BJ (cell line): ENCODE data around the gene HIPK4. TPM values are rescaled to one million over a fixed set of nuclear protein-coding genes. Genes with fewer than 3 reads are reported as not detected.
A peak's percentile ranks its signal among the peaks of the same experiment; 100 is the strongest.

Experiments
- CTCF ChIA-PET: fragments of 350-600 bp; formaldehyde crosslinking; extraction: SDS; loops from one replicate; lab custom pipeline; 2021; ENCODE audit warnings: antibody characterized with exemption, inconsistent platforms; lab: Yijun Ruan, JAX
- POLR2A ChIA-PET: fragments of 300-600 bp; sonication (Branson Sonifier 250); formaldehyde crosslinking; extraction: SDS; loops from one replicate; lab custom pipeline; 2021; ENCODE audit warnings: antibody characterized with exemption; lab: Charles Lee
- DNase-seq: peaks from one replicate; pipeline ENCODE4 v3.0.0-alpha.2; 2011; ENCODE audit warnings: low read depth
- H3K27me3 ChIP-seq: 2 replicates; pipeline ENCODE4 v1.6.0; 2011; ENCODE audit warnings: low read length; ENCODE audit not compliant: control insufficient read depth, insufficient read depth
- H3K36me3 ChIP-seq: 2 replicates; pipeline ENCODE4 v1.5.1; 2011; ENCODE audit warnings: low read length; ENCODE audit not compliant: control insufficient read depth, insufficient read depth
- H3K4me3 ChIP-seq: 2 replicates; pipeline ENCODE4 v1.5.1; 2011; ENCODE audit warnings: low read depth, mild to moderate bottlenecking, control low read depth, low read length
- polyA plus RNA-seq: library from polyadenylated mRNA; depleted of rRNA; stranded (reverse); fragments of >200 nt; gene quantifications from 2 replicates; pipeline ENCODE4 v1.2.3, GENCODE V29; 2011
- TF ChIP-seq, protein P1 (sequence below): IDR thresholded peaks from 2 replicates; pipeline ENCODE4 v1.5.1; 2011; ENCODE audit warnings: low read depth, mild to moderate bottlenecking, control low read depth, inconsistent platforms, low read length, moderate library complexity; ENCODE audit not compliant: insufficient read depth

HIPK4 gene
- polyA plus RNA-seq, 1 experiment, result 0.21 TPM

DNA sequence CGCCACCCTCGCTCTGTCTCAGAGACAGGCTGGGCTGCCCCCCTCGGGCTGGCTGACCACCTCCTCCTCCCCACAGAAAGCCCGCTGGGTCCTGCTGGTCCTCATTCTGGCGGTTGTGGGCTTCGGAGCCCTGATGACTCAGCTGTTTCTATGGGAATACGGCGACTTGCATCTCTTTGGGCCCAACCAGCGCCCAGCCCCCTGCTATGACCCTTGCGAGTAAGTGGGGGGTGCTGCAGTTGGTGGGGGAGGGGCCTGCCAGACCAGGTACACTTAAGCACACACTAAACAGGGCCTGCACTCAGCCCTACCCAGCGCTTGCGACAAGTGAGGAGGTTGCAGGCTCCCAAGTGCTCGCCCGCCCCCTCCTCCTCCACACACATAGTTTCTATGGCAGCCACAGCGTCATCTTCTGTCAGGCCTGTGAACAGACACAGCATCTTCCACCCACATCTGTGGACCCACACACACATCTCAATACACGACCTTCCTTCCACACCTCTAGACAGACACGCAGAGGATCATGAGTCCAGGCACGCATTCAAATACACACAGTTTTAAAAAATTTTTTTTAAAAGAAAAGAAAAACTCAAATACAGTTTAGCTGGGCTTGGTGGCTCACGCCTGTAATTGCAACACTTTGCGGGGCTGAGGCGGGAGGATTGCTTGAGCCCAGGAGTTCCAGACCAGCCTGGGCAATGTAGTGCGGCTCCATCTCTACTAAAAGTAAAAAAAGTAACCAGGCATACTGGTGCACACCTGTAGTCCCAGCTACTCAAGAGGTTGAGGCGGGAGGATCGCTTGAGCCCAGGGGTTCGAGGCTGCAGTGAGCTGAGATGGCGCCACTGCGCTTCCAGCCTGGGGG is 23.1 kb downstream of the HIPK4 start:
- ChIA-PET POLR2A (interaction anchor here (0.6 kb wide), 1 partner anchor 87 kb away, joined by 3 read pairs; no protein-coding TSS in a partner anchor), CTCF (interaction anchor here (1.3 kb wide), 1 partner anchor 61 kb away, joined by 3 read pairs; no protein-coding TSS in a partner anchor)
- H3K27me3 ChIP-seq, result no peaks in the 10 kb centered on the region
- TF ChIP-seq, protein P1, sequence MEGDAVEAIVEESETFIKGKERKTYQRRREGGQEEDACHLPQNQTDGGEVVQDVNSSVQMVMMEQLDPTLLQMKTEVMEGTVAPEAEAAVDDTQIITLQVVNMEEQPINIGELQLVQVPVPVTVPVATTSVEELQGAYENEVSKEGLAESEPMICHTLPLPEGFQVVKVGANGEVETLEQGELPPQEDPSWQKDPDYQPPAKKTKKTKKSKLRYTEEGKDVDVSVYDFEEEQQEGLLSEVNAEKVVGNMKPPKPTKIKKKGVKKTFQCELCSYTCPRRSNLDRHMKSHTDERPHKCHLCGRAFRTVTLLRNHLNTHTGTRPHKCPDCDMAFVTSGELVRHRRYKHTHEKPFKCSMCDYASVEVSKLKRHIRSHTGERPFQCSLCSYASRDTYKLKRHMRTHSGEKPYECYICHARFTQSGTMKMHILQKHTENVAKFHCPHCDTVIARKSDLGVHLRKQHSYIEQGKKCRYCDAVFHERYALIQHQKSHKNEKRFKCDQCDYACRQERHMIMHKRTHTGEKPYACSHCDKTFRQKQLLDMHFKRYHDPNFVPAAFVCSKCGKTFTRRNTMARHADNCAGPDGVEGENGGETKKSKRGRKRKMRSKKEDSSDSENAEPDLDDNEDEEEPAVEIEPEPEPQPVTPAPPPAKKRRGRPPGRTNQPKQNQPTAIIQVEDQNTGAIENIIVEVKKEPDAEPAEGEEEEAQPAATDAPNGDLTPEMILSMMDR, result no peak
- peaks cover 20% of the 10 kb centered on the region for H3K36me3 ChIP-seq
- no peak overlapping the region; the same call in 1 of the 2 replicates for H3K4me3 ChIP-seq
- DNase-seq, result no peak

DNA sequence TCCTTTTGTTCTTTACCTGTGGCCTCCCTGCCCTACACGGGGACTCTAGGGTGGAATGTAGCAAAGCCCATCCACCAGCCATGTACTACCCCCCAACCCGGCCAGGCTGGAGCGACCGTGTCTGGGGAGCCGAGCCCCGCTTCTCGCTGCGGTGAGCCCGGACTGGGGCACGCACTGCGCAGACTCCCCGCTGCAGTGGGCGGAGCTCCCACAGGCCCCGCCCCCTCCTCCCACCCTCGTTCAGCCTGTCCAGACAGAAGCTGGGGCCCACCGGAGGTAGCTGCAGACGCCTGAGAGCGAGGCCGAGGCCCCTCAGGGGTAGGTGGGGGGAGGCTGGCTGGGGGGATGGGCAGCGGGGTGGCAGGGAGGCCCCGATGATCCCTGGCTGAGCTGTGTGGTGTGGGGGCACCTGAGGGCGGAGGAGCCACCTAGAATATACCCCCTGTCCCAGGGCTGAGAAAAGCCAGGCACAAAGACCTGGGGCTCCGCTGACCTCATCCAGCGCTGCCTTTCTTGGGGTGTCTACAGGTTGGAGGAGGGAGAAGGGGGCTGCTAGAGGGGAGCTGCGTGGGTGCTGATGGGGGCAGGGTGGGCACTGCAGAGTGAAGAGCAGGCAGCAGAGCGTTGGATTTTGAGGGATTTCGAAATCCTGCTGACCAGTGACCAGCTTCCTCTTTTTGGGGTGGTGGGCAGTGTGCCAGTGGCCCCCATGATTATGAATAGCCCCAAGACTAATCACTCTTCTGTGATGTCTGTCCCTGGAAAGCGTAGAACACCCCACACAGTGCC is 24.2 kb downstream of the HIPK4 start:
- DNase-seq, result no peak
- no peaks in the 10 kb centered on the region for H3K27me3 ChIP-seq

DNA sequence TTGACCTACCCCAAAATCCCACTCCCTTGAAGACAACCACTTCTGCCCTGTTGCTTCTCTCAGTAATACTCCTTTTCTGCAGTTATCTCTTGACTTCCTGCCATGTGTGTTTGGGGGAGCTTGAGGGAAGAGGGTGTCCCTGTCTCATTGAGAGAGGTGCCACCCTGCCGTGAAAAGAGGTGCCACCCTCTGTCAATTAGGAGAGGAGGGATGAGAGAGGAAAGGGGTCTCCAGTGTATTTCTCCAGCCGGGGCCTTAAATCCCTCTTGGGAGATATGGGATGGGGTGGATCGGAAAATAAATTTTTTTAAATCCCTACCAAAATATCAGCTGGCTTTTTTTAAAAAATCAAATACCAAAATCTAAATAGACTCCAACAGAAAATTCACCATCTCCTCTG is 25.0 kb downstream of the HIPK4 start:
- CTCF ChIA-PET, result interaction anchor here (0.6 kb wide), 1 partner anchor 43 kb away, joined by 3 read pairs; no protein-coding TSS in a partner anchor
- no peak for DNase-seq
- TF ChIP-seq, protein P1, result no peak
- H3K27me3 ChIP-seq, result no peaks in the 10 kb centered on the region
- no peak overlapping the region; the same call in 1 of the 2 replicates for H3K4me3 ChIP-seq
- POLR2A ChIA-PET, result no interaction called here
- H3K36me3 ChIP-seq, result peaks cover 9% of the 10 kb centered on the region

More for the DNA sequence above, 24.2 kb downstream of the HIPK4 start:
- TF ChIP-seq, protein P1, result no peak
- Histone ChIP-seq H3K36me3 (peaks cover 15% of the 10 kb centered on the region), H3K4me3 (peak overlapping the region; percentile 56)
- ChIA-PET POLR2A (interaction anchor here (0.7 kb wide), 1 partner anchor 1686 kb away, joined by 3 read pairs; no protein-coding TSS in a partner anchor), CTCF (interaction anchor here (0.6 kb wide), 1 partner anchor 55 kb away, joined by 3 read pairs; no protein-coding TSS in a partner anchor)

DNA sequence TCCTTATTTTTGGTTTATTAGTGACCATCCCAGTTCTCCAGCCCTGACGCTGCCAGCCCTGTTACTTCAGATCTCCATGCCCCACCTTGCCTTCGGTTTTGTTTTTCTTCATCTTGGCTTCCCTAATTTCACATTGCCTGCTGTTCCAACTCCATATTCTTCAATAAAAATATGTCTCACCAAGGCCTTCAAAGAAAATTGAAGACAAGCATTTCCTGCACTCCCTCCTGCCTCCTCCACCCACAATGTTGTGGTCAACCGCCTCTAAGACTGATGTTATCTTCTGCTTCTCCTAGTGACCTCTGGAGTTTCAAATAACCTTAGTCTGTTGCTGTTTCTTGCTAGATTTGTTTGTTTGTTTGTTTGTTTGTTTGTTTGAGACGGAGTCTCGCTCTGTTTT is 26.9 kb downstream of the HIPK4 start:
- no peak for DNase-seq
- POLR2A ChIA-PET, result no interaction called here

More for the DNA sequence above, 26.9 kb downstream of the HIPK4 start:
- TF ChIP-seq, protein P1, result no peak
- CTCF ChIA-PET, result no interaction called here
- no peak overlapping the region for H3K4me3 ChIP-seq
- H3K36me3 ChIP-seq, result peaks cover 7% of the 10 kb centered on the region
- no peaks in the 10 kb centered on the region for H3K27me3 ChIP-seq
